Measurements from ENCODE around the gene STK24.

The STK24 gene

DNA sequence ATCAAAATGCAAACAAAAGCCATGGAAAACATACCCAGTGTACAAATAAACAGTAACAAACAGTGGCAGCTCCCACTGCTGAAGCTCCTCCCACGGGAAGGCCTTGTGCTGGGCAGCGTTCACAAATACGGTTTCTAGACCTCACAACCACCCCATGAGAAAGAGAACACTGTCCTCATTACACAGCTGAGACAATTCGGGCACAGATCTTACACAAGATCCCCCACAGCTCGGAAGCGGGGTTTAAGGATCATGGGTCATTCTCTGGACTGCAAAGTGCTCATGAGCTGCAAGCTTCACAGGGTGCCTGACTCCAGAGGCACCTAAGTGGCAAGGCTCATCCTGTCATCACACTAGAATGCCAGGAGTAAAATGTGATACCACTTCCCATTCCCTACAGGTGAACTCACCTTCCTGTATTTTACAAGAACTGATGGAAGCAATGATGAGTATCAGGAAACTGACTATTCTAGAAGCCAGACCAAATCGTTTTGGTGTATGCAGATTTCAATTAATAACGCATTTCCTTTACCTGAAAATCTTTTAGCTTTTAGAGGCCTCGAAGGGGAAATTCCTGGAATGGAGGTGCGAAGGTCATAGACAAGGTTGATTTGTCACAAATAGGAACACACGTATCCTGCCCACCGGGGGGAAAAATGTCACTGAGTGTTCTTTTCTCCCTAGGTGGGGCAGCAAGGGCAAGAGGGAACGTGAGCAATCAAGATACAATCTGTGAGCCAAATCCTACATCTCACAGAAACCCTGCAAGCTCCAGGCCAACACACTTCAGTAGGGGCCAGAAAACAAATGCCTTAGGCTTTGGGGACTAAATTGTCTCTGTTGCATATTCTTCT lies 41.2 kb downstream of the STK24 start:
- no peak for DNase-seq (ENCODE audit: low read depth in 4 of 4, low spot score in 1 of 4)

DNA sequence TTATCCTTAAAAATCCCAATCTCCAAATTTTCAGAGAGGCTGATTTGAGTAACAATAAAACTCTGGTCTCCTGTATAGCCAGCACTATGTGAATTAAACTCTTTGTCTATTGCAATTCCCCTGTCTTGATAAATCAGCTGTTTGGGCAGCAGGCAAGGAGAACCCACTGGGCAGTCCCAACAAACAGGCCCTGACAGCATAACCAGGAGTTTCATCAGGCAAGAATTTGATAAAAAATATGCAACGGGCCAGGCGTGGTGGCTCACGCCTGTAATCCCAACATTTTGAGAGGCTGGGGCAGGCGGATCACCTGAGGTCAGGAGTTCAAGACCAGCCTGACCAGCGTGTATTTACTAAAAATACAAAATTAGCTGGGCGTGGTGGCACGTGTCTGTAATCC lies 42.1 kb downstream of the STK24 start:
- no peak for DNase-seq (ENCODE audit: low read depth in 4 of 4, low spot score in 1 of 4)

DNA sequence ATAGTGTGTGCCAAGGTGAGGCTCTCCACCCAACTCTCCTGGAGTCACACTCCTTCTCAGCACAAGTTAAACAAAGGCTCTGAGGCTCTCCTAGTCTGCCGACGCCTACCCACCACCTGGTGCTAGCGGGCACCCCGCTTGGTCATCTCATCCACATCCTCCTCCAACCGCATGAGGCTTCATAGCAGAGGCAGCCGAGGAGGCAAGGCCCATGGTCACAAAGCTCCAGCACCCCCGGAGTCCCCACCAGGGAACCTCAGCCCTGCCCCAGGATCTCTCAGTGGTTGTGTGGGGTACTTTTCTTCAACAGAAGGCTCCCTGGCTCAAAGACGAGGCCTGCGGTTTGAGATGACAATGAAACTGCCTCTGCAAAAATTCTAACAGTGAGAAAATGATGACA lies 43.0 kb downstream of the STK24 start:
- DNase-seq (ENCODE audit: low read depth in 4 of 4, low spot score in 1 of 4): no peak

DNA sequence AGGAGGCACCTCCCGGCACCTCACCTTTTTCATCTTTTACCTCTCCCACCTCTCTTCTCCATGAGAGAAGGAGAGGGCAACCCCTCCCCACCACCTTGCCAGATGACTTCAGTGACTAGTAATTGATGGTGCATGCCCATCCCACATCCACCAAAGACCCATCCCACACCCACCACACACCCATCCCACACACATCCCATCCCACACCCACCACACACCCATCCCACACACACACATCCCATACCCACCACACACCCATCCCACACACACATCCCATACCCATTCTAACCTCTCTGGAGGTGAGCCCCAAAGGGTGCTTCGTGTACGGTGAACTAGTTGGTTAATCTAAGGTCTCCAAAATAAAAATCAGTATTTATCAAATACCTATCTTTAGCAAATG lies 44.7 kb downstream of the STK24 start:
- no peak for DNase-seq (ENCODE audit: low read depth in 4 of 4, low spot score in 1 of 4)

DNA sequence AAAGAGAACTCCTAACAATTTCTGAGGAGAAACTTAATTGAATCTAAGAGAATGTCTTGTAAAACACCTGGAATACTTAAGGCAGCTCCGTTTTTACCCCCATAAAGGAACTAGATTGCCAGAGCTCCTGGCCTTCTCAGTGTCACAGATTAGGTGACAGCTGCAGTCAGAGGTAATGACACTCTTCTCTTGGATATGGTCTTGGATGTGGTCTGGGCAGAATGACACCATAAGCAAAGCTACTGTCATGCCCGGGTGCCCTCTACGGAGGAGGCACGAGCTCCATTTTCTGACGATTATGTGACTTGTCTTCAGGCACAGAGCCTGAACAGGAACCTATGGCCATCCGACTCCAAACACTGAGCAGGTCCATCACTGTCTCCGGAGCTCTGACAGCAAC lies 46.7 kb downstream of the STK24 start:
- no peak for DNase-seq (ENCODE audit: low read depth in 4 of 4, low spot score in 1 of 4)

DNA sequence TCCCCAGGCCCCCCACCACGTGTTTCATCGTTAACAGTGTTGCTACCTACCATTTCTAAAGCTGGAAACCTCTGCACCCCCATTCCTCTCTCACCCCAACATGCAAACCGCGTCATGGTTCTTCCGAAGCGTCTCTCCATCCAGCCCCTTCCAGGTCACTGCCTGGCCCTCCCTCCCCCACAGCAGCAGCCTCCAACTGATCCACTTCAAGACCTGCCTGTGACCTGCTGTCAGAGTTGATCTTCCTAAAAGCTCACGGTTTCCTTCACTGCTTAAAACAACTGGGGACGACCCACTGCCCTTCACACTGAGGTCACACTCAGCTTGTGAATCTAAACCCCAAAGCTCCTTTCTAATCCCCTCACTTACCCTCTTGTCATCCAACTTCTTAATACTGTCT lies 47.7 kb downstream of the STK24 start:
- no peak for DNase-seq (ENCODE audit: low read depth in 4 of 4, low spot score in 1 of 4)

DNA sequence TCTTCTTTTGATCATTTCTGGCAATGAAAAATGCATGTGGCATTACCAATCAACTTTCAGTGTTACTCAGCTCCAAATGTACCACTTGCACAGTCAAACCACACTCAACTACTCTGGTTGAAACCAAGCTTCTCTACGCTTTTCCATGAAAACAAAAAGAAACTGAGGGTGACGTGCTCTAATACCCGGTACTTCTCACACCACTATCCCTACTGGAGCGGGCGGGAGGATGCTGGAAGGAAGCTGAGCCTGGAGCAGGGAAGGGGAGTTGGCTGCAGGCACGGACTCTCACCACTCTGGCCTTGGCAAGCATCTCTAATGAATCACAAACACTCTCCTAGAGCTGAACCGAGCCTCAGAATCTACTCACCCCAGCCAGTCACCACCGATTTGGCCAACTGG lies 48.2 kb downstream of the STK24 start:
- DNase-seq (ENCODE audit: low read depth in 4 of 4, low spot score in 1 of 4): no peak

DNA sequence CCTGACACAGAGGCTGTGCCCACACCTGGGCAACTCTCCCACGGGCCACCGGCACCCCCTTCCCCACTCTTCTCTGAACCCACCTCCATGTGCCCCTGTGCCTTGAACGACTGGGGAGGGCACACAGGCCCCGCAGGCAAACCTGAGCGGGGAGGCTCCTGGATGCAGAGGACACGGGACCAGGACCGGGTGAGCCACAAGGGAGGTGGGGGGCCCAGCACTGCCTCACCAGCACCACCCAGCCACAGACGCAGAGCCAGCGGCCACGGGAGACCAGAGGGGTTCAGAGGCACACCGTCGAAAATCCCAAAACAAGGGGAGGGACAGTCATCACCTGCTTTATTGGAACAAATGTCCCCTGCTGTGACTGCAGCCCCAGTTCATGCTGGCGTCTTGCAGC lies 49.4 kb downstream of the STK24 start:
- no peak for DNase-seq (ENCODE audit: low read depth in 4 of 4, low spot score in 1 of 4)

DNA sequence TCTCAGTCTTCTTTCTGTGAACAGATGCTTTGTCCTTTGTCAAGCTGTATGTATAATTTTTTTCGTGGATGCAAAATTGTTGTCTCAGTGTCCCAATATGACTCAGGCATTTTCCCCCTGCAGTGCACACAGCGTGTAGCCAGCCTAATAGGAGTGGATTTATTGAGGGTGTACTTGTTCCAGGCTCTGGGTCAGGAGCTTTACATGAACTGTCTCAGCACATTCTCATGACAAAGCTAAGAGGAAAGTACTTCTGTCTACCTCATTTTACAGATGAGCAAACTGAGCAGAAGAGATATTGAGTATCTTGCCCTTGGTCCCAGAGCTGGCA lies 50.8 kb downstream of the STK24 start:
- DNase-seq (ENCODE audit: low read depth in 4 of 4, low spot score in 1 of 4): no peak

DNA sequence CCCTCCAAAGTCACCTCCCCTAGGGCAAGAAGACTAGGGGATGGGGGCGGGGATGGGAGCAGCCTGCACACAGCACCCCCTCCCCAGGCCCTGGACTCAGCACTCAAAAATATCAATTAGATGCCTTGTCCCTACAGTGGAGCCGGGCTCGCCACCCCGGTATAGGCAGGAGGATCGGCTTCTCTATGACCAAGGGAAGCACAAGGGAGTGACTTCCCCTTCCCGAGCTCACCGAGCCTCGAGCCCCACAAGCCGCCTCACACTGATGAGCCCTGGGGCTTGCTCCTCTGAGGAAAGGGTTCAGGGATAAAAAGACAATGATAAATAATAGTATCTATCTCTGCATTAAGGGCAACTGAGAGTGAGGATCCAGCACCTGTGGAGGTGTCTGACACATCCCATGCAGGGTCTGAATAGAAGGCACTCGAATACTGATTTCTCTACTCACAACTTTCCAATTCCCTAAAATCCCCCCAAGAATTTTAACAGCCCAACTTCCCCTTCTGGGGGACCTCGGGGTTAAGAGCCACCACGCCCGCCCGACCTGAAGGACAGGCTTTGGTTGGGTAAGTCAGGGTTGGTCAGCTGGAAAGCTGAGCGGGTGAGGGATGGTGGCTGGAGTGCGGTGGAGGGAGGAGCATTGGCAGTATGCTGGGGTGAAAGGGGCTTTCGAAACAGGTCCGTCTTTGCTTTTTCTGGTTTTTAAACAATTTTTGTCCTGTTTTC lies 51.3 kb downstream of the STK24 start:
- no peak for DNase-seq (ENCODE audit: low read depth in 4 of 4, low spot score in 1 of 4)

DNA sequence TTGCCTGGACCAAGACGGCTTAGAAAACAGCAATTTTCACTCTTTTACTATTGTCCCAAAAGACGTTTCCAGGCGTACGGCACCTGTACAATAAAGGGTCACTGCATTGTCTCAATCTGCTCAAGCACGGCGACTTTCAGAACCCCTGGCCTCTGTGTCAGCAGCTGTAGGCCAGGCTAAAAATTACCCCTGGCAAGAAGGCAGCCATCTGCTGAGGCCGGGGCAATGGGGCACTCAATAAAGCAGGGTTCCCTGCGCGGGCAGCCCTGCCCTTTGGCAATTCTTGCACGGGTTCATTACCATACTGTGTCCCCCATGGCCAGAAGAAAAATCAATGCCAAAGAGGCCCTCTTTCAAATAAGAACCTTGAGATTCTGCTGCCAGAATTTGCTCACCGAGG lies 52.1 kb downstream of the STK24 start:
- no peak for DNase-seq (ENCODE audit: low read depth in 4 of 4, low spot score in 1 of 4)

DNA sequence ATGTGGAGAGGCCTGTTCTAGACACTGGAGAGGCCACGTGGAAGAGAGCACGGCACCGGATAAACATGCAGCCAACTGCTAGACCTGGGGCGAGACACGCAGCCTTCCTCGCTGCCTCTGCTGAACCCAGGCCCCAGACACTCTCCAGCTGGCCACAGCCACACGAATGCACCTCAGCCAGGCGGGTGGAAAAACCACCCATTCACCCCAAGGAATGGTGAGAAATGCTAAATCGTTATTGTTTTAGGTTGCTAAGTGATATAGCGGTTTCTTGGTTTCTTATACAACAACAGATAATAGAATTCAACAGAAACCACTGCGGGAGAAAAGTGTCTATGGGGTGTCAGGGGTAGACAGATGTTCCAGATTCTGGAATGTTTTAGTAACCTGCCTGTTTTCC lies 52.5 kb downstream of the STK24 start:
- no peak for DNase-seq (ENCODE audit: low read depth in 4 of 4, low spot score in 1 of 4)

DNA sequence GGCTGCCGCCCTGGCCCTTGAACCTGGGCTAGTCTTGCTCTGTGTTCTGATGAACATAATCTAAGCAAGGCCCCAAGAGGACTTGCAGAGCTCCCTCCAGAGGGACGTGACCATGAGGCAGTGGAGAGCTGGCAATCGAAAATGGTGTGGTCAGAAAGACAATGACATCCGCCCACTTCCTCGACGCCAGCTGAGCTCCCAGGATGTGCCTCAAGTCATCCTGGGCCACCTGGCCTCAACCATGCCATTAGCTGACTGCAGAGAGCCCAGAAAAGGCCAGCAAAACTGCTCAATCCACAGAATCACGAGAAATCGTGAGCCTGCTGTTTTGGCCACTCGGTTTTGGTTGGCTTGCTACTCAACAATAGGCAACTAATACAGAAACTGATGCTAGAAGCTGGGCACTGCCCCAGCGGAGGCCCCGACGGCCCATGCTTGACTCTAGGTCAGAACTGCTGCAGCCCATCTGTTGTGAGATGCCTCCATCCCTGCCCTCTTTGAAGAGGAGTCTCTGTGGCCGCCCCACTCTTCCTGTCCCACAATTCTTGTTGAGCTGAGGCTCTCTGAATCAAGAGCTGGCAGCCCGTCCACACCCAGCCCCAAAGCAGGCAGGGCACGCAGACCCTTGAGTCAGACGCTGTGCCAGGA lies 53.3 kb downstream of the STK24 start:
- DNase-seq (ENCODE audit: low read depth in 4 of 4, low spot score in 1 of 4): no peak

DNA sequence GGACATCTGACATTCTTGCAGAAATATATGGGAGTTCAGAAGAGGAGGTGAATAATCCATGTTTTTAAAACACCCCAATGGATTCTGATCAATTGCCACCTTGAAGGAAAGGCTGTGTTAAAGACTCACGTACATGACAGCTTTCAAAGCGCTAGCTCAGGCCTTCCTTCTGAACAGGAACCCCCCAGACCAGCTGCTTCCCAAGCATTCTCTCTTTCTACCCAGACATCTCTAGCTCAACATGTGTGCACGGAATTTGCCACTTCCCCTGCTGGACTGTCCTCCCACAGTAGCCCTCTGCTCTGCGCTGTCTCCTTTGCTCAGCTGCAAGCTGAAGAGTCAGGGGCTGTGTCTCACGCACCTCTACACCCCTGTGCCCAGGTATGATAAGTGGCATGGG lies 54.5 kb downstream of the STK24 start:
- no peak for DNase-seq (ENCODE audit: low read depth in 4 of 4, low spot score in 1 of 4)

DNA sequence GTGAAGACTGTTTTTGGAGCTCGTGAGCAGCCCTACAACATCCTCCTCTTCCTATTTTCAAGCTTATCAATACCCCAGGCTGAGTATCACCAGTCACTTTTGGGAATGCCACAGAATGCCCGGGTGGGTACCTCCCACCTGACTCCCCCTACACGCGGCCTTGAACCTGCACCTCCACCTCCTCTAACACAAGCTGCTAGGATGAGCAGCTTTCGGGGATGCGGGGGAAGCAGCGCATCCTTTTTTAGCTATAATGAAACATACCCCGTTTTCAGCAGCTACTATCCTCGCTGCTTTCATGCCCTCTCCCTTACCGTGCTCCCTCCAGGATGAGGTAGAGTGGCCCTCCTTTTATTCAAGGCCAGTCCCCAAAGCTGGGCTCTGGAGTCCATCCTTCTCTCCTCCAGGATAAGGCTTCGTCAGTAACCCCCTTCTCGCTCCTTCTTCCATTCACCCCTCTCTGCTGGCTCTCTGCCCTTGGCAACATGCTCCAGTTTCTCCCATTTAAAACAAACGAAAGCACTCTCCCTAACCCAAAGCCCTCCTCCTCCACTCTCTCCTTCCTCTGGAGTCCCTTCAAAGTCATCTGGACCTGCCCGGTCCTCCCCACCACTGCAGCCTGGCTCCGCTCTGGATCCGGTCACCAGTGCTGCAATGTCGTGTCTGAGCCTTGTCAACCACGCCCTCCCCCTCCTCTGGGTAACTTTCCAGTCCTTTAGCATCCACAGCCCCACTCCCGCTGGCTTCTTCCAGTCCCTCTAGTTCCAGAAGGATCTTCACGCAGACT lies 55.3 kb downstream of the STK24 start:
- DNase-seq (ENCODE audit: low read depth in 4 of 4, low spot score in 1 of 4): no peak

DNA sequence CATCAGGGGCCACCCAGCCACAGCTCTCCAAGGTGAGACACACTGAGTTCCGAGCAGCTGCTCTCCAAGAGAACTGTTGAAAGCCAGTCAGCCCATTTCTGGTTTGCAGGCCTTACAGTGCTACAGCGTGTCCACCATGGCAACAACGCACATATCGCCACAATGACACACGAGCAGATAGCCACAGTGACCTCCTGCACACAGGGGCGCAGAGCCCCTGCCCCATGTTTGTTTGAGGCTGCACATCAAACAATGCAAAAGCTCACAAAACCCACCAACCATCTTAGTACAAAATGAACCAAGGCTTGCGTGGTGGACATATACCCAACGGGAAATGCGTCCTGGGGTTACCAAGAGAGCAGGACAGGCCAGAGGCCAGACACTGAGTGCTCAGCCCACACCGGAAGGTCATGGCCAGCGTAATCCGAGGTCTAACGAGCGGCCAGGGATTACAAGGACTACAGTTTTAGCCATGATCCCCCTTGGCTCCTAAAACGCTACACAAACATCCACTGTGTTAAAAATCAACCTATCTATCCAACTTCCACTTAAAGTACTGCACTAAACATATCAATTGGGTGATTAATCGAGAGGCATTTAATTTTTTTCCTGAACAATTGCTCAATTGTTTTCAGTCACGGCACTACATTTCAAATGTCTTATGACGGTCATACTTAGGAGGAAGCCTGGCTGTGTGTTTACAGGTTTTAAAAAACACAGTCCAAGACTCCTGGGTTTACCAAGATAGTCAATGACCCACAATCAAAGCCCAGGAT lies 56.0 kb downstream of the STK24 start:
- DNase-seq (ENCODE audit: low read depth in 4 of 4, low spot score in 1 of 4): no peak

DNA sequence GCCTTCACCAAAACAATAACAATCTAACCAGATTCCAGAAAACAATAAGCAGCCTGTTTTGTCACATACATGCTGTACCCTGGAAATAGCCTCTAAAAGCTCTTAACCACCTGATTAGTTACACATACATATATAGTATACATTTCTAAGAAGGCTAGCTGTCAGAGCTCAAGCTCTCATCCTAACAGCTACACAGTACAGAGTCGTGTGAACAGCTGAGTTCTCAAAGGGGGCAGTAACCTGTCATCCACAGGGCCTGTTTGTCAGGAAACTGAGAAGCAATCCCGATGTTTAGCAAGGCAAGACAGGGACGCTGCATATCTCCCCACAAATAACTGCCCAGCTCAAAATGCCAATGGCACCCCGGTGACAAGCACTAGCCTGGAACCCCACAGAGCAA lies 56.9 kb downstream of the STK24 start:
- no peak for DNase-seq (ENCODE audit: low read depth in 4 of 4, low spot score in 1 of 4)

DNA sequence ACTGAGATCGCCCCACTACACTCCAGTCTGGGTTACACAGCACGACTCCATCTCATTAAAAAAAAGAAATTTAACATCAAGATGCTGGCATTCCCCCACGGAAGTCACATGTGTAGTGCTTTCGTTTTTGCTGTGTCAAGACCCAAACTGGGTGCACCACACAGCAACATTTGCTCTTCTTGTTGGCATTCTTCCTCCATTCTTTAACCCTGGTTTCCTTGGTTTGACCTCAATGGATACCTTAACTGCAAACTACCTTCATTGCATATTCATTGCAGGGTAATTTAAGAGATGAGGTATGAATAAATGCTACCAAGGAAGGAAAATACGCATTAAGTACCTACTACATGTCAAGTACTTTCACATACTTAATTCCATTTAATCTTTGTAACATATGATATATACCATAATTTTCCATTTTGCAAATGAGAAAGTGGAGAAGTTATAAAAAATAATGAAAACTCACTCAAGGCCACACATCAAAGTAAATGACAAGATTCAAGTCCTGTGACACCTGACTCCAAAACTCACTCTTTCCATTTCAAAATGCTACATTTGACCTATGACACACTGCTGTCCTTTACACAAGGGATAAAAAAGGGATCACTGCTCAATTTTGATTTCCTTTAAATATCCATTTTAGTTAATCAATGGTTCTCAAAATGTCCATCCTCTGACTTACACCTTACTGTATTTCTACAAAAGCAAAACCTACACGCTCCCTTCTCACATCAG lies 59.2 kb downstream of the STK24 start:
- no peak for DNase-seq (ENCODE audit: low read depth in 4 of 4, low spot score in 1 of 4)

DNA sequence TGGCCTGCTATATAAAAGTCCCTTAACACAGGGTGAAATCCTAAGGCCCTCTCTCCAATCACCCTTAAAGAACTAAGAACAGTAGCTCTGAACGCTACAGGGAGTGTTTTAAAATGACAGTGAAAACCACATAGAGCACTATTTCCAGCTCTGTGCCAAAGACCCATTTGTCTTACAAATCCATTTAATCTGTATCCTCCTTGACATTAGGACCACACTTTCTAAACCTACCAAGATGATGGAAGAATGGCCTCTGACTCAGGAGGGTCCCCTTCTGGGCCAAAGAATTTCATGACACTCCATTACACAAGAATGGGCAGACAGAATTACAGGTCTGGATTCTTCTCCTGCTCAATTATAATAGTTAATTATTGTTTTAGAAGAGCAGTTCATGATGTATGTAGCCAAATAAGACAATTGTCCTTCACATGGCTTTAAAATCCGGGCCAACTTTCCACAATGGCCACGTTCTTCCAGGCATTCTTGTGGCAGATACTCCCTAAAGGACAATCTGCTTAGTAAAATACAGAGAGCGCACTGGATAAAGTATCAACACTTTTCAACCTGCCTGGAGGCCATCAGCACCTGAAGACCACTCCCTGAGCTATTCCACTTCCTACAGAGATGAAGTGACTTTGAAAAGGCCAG lies 61.0 kb downstream of the STK24 start:
- DNase-seq (ENCODE audit: low read depth in 4 of 4, low spot score in 1 of 4): no peak

DNA sequence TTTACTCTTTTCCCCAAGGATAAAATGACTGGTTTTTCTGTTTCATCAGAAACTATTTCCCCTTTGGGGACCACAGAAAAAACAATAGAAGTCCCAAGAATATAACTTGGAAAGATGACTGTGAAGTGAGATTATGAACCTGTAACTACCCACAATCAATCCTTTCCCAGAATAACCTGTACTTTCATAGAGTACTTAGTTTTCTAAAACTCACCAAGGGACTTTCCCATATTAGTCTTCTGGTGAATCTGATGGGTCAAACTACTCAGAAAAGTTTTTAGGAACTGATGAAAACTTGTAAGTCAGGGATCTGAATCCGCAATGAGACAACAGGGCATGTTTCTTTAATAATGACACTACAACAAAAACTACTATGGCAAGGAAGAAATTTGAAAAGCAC lies 62.6 kb downstream of the STK24 start:
- no peak for DNase-seq (ENCODE audit: low read depth in 4 of 4, low spot score in 1 of 4)
